Neutrophil (primary cell): Measurements from ENCODE around the gene SLC51B.

Experiments
- H3K27ac ChIP-seq: fragments of 200-600 bp; sonication (generic); 2 replicates; pipeline ENCODE4 v1.5.1; 2016; ENCODE audit warnings: mild to moderate bottlenecking, moderate library complexity
- H3K27me3 ChIP-seq: fragments of 200-600 bp; sonication (generic); 2 replicates; pipeline ENCODE4 v1.6.0; 2016; ENCODE audit warnings: mild to moderate bottlenecking
- H3K36me3 ChIP-seq: fragments of 200-600 bp; sonication (generic); 2 replicates; pipeline ENCODE4 v1.5.1; 2017
- H3K4me1 ChIP-seq, 2 experiments: fragments of 200-600 bp in 1 of 2; sonication (generic) in 1 of 2; 1 replicate in 1 of 2; 2 replicates in 1 of 2; pipeline versions ENCODE4 v1.5.1 to v1.6.1; 2013 to 2016; ENCODE audit warnings: low read depth in 1 of 2, low read length in 1 of 2, mild to moderate bottlenecking in 1 of 2, moderate library complexity in 1 of 2; ENCODE audit not compliant: control insufficient read depth in 1 of 2, insufficient read depth in 1 of 2
- H3K4me3 ChIP-seq, 2 experiments: fragments of 200-600 bp in 1 of 2; sonication (generic) in 1 of 2; 1 replicate in 1 of 2; 2 replicates in 1 of 2; pipeline ENCODE4 v1.5.1; 2013 to 2016; ENCODE audit warnings: low read depth in 1 of 2, low read length in 1 of 2, mild to moderate bottlenecking in 1 of 2, moderate library complexity in 1 of 2
- H3K9me3 ChIP-seq: fragments of 200-600 bp; sonication (generic); 2 replicates; pipeline ENCODE4 v1.5.1; 2016
- TF ChIP-seq, protein P1 (sequence below): fragments of 200-600 bp; sonication (generic); IDR thresholded peaks from 2 replicates; pipeline ENCODE4 v1.5.1; 2016; ENCODE audit warnings: antibody characterized with exemption

SLC51B gene

DNA sequence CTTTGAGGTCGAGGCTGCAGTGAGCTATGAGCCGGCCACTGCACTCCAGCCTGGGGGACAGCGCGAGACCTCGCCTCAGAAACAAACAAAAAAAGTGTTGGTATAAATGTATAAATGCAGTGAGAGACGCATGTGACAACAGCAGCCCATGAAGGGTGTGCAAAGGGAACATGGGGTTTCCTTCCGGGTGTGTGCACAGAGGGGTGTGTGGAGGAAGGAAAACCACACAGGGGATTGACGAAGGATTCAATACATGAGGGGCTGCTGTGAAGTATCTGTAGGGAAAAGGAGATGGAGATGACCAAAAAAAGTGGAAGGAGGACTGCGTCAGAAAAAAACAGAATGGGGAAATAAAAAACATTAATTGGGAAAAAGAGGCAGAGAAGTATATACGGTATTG is 16.8 kb upstream of the SLC51B start:
- Histone ChIP-seq H3K36me3 (peaks cover 36% of the 10 kb centered on the region), H3K27me3 (peaks cover 26% of the 10 kb centered on the region), H3K9me3 (no peaks in the 10 kb centered on the region), H3K4me3 (peak overlapping the region; percentile 90 to 98), H3K4me1 (peaks cover 19 to 23% of the 10 kb centered on the region in 2 experiments), H3K27ac (peak overlapping the region; percentile 81)
- TF ChIP-seq, protein P1, sequence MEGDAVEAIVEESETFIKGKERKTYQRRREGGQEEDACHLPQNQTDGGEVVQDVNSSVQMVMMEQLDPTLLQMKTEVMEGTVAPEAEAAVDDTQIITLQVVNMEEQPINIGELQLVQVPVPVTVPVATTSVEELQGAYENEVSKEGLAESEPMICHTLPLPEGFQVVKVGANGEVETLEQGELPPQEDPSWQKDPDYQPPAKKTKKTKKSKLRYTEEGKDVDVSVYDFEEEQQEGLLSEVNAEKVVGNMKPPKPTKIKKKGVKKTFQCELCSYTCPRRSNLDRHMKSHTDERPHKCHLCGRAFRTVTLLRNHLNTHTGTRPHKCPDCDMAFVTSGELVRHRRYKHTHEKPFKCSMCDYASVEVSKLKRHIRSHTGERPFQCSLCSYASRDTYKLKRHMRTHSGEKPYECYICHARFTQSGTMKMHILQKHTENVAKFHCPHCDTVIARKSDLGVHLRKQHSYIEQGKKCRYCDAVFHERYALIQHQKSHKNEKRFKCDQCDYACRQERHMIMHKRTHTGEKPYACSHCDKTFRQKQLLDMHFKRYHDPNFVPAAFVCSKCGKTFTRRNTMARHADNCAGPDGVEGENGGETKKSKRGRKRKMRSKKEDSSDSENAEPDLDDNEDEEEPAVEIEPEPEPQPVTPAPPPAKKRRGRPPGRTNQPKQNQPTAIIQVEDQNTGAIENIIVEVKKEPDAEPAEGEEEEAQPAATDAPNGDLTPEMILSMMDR, result no peak

DNA sequence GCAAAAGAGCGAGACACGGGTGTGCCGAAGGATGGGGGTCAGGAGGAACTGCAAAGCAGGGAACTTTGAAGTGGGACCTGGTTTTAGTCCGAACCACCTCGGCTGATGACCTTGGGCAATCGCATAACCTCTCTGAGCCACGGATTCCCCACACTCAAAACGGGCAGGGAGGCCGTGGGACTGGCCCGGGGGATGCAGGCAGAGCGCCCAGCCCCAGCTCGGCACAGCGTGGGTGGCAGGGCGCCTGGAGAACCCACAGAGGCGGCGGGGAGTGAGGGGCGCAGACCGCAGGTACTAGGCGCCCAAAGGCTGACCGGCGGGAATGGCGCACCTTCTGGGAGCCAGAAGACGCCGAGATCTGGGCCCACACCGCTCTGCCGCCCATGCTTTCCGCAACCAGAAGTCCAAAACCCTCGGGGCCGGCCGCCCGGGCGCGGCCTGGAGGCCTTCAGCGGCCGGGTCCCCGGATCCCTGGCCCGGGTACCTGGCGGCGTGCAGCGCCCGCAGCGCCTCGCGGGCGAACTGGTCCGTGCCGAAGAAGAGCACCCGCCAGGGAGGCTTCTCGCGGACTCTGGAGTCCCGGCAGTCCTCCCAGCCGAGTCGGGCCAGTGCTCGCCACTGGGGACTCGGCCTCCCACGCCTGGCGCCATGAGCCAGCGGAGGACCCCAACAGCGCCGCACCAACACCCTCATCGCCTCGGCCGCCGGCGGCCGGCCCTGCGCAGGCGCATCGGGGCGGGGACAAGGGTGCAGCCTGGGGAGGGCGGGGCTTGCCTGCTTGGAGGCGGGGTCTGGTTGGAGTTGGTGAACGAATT is 16.1 kb upstream of the SLC51B start, which contains the start of gene MTFMT:
Gene MTFMT (minus strand): TSS at position 719 of the 815 bp plus-strand sequence. CDS start 26 bp downstream, at position 693.
- no peaks in the 10 kb centered on the region for H3K9me3 ChIP-seq
- TF ChIP-seq, protein P1, result no peak
- peaks cover 32% of the 10 kb centered on the region for H3K27me3 ChIP-seq
- peak within 1 kb of the TSS; percentile 90 to 98 for H3K4me3 ChIP-seq
- H3K4me1 ChIP-seq, result peaks cover 20 to 25% of the 10 kb centered on the region in 2 experiments
- H3K27ac ChIP-seq, result peak within 1 kb of the TSS; percentile 81
- peaks cover 28% of the 10 kb centered on the region for H3K36me3 ChIP-seq

DNA sequence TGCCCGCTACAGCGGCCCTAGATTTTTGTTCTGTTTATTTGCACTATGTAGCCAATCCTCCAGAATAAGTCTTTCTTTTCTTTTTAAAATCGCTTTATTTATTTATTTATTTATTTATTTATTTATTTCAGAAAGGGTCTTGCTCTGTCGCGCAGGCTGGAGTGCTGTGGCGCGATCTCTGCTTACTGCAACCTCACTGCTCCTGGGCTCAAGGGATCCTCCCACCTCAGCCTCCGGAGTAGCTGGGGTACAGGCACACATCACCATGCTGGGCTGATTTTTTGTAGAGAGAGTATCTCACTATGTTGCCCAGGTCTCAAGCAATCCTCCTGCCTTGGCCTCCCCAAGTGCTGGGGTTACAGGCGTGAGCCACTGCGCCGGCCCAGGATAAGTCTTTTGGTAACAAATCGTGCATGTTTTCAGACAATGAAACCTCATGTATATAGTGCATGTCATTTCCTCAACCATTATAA is 15.4 kb upstream of the SLC51B start:
- H3K4me3 ChIP-seq, result peak overlapping the region; percentile 90 to 98
- H3K4me1 ChIP-seq, result peaks cover 20 to 25% of the 10 kb centered on the region in 2 experiments
- H3K27ac ChIP-seq, result peak overlapping the region; percentile 81
- peaks cover 32% of the 10 kb centered on the region for H3K27me3 ChIP-seq
- peaks cover 21% of the 10 kb centered on the region for H3K36me3 ChIP-seq
- TF ChIP-seq, protein P1, result no peak
- no peaks in the 10 kb centered on the region for H3K9me3 ChIP-seq

DNA sequence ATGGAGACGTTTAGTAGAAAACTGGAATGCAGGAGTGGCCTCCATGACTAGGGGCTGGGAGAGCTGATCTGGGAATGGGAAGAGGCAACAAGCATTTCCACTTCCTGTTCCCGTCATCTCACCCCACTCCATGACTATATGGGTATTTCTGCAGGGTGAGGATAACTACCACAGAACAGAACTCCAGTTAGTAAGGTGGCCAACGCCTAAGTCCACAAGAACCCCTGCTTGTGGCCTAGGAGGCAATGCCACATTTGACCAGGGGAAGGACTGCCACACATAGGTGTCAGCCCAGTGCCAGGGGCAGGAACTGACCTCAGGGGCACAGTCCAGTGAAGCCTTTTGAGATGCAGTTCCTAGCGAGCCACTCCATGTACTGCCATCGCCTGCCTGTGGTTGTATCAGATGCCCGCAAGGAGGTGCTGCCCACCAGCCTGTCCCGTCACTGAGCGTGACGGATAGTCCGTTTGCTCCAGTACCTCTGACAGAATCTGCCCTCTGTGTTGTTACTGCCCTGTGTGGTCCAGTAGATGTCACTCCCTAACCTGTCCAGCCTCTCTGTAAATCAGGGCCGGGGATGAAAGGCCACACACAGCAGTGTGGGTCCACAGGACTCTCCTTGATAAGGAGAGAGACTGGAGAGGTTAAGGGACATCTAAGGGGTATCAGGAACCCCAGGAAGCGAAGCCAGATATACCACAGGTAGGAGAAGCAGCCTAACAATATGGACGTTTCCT is 12.2 kb upstream of the SLC51B start:
- TF ChIP-seq, protein P1, result peak; percentile 51
- H3K4me1 ChIP-seq, result peaks cover 15 to 17% of the 10 kb centered on the region in 2 experiments
- H3K27me3 ChIP-seq, result peaks cover 32% of the 10 kb centered on the region
- no peak overlapping the region for H3K27ac ChIP-seq
- no peak overlapping the region for H3K4me3 ChIP-seq
- no peaks in the 10 kb centered on the region for H3K9me3 ChIP-seq
- no peaks in the 10 kb centered on the region for H3K36me3 ChIP-seq

DNA sequence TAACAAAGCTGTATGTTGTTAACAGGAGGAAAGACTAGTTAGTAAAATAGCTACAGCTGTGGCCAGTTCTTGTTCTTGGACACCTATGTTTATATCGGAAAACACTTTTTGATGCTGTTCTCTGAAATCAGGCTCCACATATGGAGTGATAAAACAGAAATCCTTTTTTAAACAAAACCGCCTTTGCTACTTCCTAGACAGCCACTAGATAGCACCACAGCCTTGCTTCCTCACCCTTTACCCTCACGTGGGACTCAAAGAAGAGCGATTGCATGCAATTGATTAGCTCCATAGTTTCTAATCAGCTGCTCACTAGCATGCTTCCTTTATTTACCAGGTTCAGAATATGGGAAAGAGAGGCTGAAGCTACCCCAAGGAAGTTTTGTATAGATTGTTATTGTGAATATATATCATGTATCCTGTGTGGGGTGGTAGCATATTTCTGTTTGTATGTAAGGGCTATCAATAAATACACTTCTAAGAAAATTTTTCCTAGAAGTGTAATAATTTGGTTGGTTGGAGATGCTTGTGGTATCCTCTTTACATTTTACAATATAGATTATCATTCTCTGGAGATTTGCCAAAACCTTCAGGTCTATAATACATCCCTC is 11.4 kb upstream of the SLC51B start:
- H3K4me1 ChIP-seq, result peaks cover 7 to 9% of the 10 kb centered on the region in 2 experiments
- TF ChIP-seq, protein P1, result no peak
- no peaks in the 10 kb centered on the region for H3K36me3 ChIP-seq
- no peaks in the 10 kb centered on the region for H3K9me3 ChIP-seq
- H3K4me3 ChIP-seq, result no peak overlapping the region
- peaks cover 32% of the 10 kb centered on the region for H3K27me3 ChIP-seq
- no peak overlapping the region for H3K27ac ChIP-seq
